ENCODE measurements around the gene ADAMTS18.

GRCh38 chr16:77298418-77299360 is 136.1 kb downstream of the ADAMTS18 start:
- TF ChIP-seq POLR2A (IDR thresholded peaks at IDR 0.05): no peak
- TF ChIP-seq CTCF (IDR thresholded peaks at IDR 0.05): no peak

Data from esophagus squamous epithelium (tissue), 4 donors.